Choroid plexus epithelial cell (primary cell): ENCODE results near the gene ARF1.

Experiments used
- DNase-seq: peaks from one replicate; pipeline ENCODE4 v3.0.0-alpha.2; 2010; ENCODE audit warnings: low read depth
- H3K4me3 ChIP-seq: 2 replicates; pipeline ENCODE4 v1.5.1; 2011; ENCODE audit warnings: low read depth, mild to moderate bottlenecking, control low read depth, low read length, moderate library complexity
- CTCF ChIP-seq: conservative IDR thresholded peaks from 2 replicates; pipeline ENCODE4 v1.5.1; 2011; ENCODE audit warnings: low read depth, mild to moderate bottlenecking, control low read depth, inconsistent platforms, low read length, moderate library complexity

ARF1 gene

GRCh38 chr1:228082214-228082917 lies at the start of gene ARF1:
ARF1 (plus strand) TSS chr1:228082708; CDS start chr1:228097115, 14,407 bp downstream.
- TF ChIP-seq CTCF: no peak
- peak within 1 kb of the TSS; percentile 98 for H3K4me3 ChIP-seq
- peak; percentile 96 for DNase-seq

- DNase-seq: no peak
- TF ChIP-seq CTCF: no peak
- H3K4me3 ChIP-seq: no peak overlapping the region
These were observed 49.1 kb upstream of the ARF1 start for GRCh38 chr1:228033376-228033775.

DNA sequence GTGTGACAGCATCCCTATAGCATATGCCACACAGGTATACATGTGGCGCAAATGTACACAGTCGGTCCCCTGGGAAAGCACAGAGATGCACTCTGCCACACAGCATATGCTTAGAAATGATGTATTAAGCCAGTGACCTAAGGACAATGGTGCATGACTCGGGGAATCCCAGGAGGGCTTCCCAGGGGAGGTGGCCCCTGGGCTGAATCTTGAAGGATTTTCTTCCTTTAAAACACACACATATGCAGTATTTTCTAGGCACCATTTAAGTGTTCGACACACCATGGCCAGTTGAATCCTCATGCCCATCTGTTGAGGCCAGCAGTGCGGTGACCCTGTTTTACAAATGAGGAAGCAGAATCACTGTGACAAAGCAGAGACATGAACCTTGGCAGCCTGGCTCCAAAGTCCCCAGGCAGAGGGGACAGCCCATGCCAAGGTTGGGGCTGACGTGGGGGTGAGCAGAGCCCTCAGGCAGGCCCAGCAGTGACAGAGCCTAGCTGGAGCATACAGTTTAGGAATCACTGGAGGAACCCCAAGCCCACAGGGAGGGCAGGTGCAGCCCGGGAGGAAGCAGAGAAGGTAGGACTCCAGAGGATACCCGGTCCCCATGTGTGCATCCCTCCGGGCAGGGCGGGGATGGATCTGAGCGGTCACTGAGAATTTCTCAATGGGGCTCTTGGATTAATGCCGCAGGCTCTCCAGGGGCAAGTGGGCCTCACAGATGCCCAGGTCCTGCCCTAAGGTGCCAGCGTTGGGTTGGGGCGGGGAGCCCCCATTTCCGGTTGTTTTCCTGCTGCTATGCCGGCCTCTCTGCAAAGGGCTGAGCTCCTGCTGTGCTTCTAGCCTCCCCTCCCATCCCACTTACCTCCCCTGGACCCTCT lies 47.3 kb upstream of the ARF1 start:
- H3K4me3 ChIP-seq: no peak overlapping the region
- TF ChIP-seq CTCF: no peak
- DNase-seq: no peak

DNA sequence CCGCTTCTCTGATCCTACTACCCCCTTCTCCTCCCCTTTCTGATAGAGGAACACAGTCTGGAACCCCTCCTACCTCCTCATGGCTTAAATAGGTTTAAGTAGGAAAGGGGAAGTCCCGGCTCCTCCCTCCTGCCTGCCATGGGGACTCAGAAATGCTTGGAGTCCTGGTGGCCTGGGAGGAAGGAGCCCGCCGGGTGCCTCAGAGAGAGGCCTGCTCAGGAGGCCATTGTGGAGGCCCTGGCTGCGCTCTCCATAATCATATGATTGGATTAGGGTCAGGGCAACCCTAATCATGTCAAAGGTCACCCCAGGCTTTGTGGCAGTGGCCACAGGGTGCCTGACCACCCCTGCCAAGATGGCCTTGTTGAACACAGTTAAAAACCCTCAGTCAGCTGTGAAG lies 46.7 kb upstream of the ARF1 start:
- DNase-seq: no peak
- TF ChIP-seq CTCF: no peak
- no peak overlapping the region for H3K4me3 ChIP-seq

DNA sequence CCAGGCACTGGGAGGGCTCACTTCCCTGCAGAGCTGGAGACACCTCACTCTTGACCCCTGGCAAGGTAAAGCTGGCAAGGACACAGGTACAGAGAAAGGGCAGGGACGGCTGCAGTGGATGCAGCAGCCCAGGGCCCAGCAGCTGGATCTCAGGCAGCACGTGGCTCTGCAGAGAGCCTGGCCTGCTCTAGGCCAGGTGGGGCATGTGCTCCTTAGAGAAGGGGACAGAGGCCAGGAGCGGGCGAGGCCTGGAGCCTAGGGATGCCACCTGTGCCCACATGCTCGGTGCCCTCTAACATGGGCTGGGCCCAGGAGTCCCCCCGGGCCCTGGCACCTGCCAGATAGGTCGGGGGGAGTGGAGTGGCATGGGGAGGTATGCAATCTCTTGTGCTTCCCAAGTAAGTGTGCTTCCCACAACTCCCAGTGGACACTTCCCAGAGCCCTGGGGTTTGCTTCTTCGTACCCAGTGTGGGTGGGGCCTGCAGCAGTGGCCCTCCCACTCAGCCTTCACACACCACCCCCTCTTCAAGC lies 45.7 kb upstream of the ARF1 start:
- no peak for TF ChIP-seq CTCF
- DNase-seq: no peak
- H3K4me3 ChIP-seq: no peak overlapping the region

- no peak overlapping the region for H3K4me3 ChIP-seq
- peak; percentile 40 for DNase-seq
- no peak for TF ChIP-seq CTCF
These were observed 44.8 kb upstream of the ARF1 start for GRCh38 chr1:228037401-228038386.
